WTC11 (cell line): ENCODE results near the gene HBB. TPM values are rescaled to one million over a fixed set of nuclear protein-coding genes. Genes with fewer than 3 reads are reported as not detected.

Source experiments
- ATAC-seq: fragments of 200-7000 bp; cut with Tn5 transposase; 2 replicates; pipeline ENCODE4 v1.10.0; 2021; ENCODE audit warnings: mild to moderate bottlenecking, moderate library complexity
- CTCF ChIA-PET: fragments of 300-600 bp; sonication (Branson Sonifier 250); formaldehyde crosslinking; loops from one replicate; lab custom pipeline; 2021; ENCODE audit warnings: antibody characterized with exemption; lab: Charles Lee
- POLR2A ChIA-PET: fragments of 350-600 bp; sonication (Branson Sonifier 250); formaldehyde crosslinking; loops from one replicate; lab custom pipeline; 2021; ENCODE audit warnings: antibody characterized with exemption; lab: Charles Lee
- DNase-seq: peaks from one replicate; pipeline ENCODE4 v3.0.0; 2021; ENCODE audit warnings: low spot score
- H3K27ac Mint-ChIP-seq: 2 replicates; pipeline ENCODE4 v1.8.0; 2021; ENCODE audit warnings: mixed read lengths
- H3K27me3 Mint-ChIP-seq: 2 replicates; pipeline ENCODE4 v1.8.0; 2021; ENCODE audit warnings: low read depth, mild to moderate bottlenecking, moderate library complexity, mixed read lengths
- H3K36me3 Mint-ChIP-seq: 2 replicates; pipeline ENCODE4 v1.8.0; 2021; ENCODE audit warnings: mixed read lengths
- H3K4me1 Mint-ChIP-seq: 2 replicates; pipeline ENCODE4 v1.8.0; 2022; ENCODE audit warnings: mixed read lengths
- H3K4me3 Mint-ChIP-seq: 2 replicates; pipeline ENCODE4 v1.8.0; 2021; ENCODE audit warnings: mild to moderate bottlenecking, moderate library complexity, mixed read lengths
- H3K9me3 Mint-ChIP-seq: 2 replicates; pipeline ENCODE4 v1.8.0; 2021; ENCODE audit warnings: mixed read lengths
- AFF4 ChIP-seq: sonication (generic); formaldehyde crosslinking; IDR thresholded peaks from 2 replicates; pipeline ENCODE4 v1.8.1; 2023; ENCODE audit warnings: mild to moderate bottlenecking, missing genetic modification reagents, borderline replicate concordance
- ARID4B ChIP-seq: sonication (generic); formaldehyde crosslinking; IDR thresholded peaks from 2 replicates; pipeline ENCODE4 v1.8.0; 2023; ENCODE audit warnings: missing genetic modification reagents, mild to moderate bottlenecking, borderline replicate concordance
- CREM ChIP-seq: sonication (generic); formaldehyde crosslinking; IDR thresholded peaks from 2 replicates; pipeline ENCODE4 v1.8.1; 2022; ENCODE audit warnings: mild to moderate bottlenecking, missing genetic modification reagents, moderate library complexity
- E2F4 ChIP-seq: sonication (generic); formaldehyde crosslinking; IDR thresholded peaks from 2 replicates; pipeline ENCODE4 v1.8.1; 2022; ENCODE audit warnings: low read depth, mild to moderate bottlenecking, moderate library complexity, missing genetic modification reagents, borderline replicate concordance
- ERG ChIP-seq: fragments of 250-450 bp; sonication (Bioruptor Pico); IDR thresholded peaks from 2 replicates; pipeline ENCODE4 v1.8.0; 2021; ENCODE audit warnings: mild to moderate bottlenecking
- ETV6 ChIP-seq: sonication (generic); formaldehyde crosslinking; IDR thresholded peaks from 2 replicates; pipeline ENCODE4 v1.8.1; 2022; ENCODE audit warnings: mild to moderate bottlenecking, missing genetic modification reagents
- FOXJ3 ChIP-seq: sonication (generic); formaldehyde crosslinking; IDR thresholded peaks from 2 replicates; pipeline ENCODE4 v1.9.0; 2021; ENCODE audit warnings: missing genetic modification reagents, mild to moderate bottlenecking, borderline replicate concordance
- GRHL2 ChIP-seq: fragments of 250-450 bp; sonication (Bioruptor Pico); IDR thresholded peaks from 2 replicates; pipeline ENCODE4 v1.8.0; 2022; ENCODE audit warnings: mild to moderate bottlenecking, moderate library complexity; ENCODE audit not compliant: insufficient replicate concordance, severe bottlenecking
- HMGA2 ChIP-seq: fragments of 250-450 bp; sonication (Bioruptor Pico); IDR thresholded peaks from 2 replicates; pipeline ENCODE4 v1.4.0; 2021; ENCODE audit warnings: mild to moderate bottlenecking, moderate library complexity
- MLX ChIP-seq: sonication (generic); formaldehyde crosslinking; IDR thresholded peaks from 2 replicates; pipeline ENCODE4 v1.8.1; 2023; ENCODE audit warnings: mild to moderate bottlenecking, missing genetic modification reagents, moderate library complexity
- NFYB ChIP-seq: sonication (generic); formaldehyde crosslinking; conservative IDR thresholded peaks from 2 replicates; pipeline ENCODE4 v1.8.0; 2022; ENCODE audit warnings: low read depth, missing genetic modification reagents
- NR1H2 ChIP-seq: sonication (generic); formaldehyde crosslinking; IDR thresholded peaks from 2 replicates; pipeline ENCODE4 v1.9.0; 2021; ENCODE audit warnings: mild to moderate bottlenecking, moderate library complexity, missing genetic modification reagents
- PRRX2 ChIP-seq: fragments of 250-450 bp; sonication (Bioruptor Pico); IDR thresholded peaks from 2 replicates; pipeline ENCODE4 v1.8.0; 2021; ENCODE audit warnings: mild to moderate bottlenecking
- SMAD4 ChIP-seq: sonication (generic); formaldehyde crosslinking; IDR thresholded peaks from 2 replicates; pipeline ENCODE4 v1.8.0; 2022; ENCODE audit warnings: mild to moderate bottlenecking, missing genetic modification reagents
- USF1 ChIP-seq: sonication (generic); formaldehyde crosslinking; IDR thresholded peaks from 2 replicates; pipeline ENCODE4 v1.8.0; 2022; ENCODE audit warnings: mild to moderate bottlenecking, missing genetic modification reagents
- ZNF232 ChIP-seq: sonication (generic); formaldehyde crosslinking; IDR thresholded peaks from 2 replicates; pipeline ENCODE4 v1.8.0; 2022; ENCODE audit warnings: mild to moderate bottlenecking, missing genetic modification reagents
- ZNF317 ChIP-seq: sonication (generic); formaldehyde crosslinking; IDR thresholded peaks from 2 replicates; pipeline ENCODE4 v1.8.1; 2023; ENCODE audit warnings: low read depth, mild to moderate bottlenecking, moderate library complexity, missing genetic modification reagents, borderline replicate concordance
- ZNF423 ChIP-seq: fragments of 250-450 bp; sonication (Bioruptor Pico); IDR thresholded peaks from 2 replicates; pipeline ENCODE4 v2.1.2; 2022; ENCODE audit warnings: mild to moderate bottlenecking, moderate library complexity
- ZSCAN18 ChIP-seq: fragments of 250-450 bp; sonication (Bioruptor Pico); IDR thresholded peaks from 2 replicates; pipeline ENCODE4 v2.1.2; 2022; ENCODE audit warnings: mild to moderate bottlenecking, moderate library complexity
- total RNA-seq: library from RNA; stranded (reverse); gene quantifications from 3 replicates; pipeline ENCODE4 v1.2.3, GENCODE V29; 2021

Gene HBB
- total RNA-seq, 1 experiment from 2014 or later: not detected

- TF ChIP-seq E2F4: no peak
- TF ChIP-seq SMAD4 (CRISPR knock-in tag): no peak
- TF ChIP-seq ERG: no peak
- TF ChIP-seq PRRX2 (CRISPR knock-in tag): no peak
- no peak for TF ChIP-seq USF1
- TF ChIP-seq ARID4B: no peak
- TF ChIP-seq NR1H2: no peak
Observed at GRCh38 chr11:5196067-5196466, 30.8 kb downstream of the HBB start (continued).

- Mint-ChIP-seq H3K4me3 (no peak overlapping the region), H3K9me3 (peaks cover 55% of the 10 kb centered on the region), H3K4me1 (peaks cover 18% of the 10 kb centered on the region), H3K27me3 (no peaks in the 10 kb centered on the region), H3K27ac (no peak overlapping the region), H3K36me3 (peaks cover 23% of the 10 kb centered on the region)
- TF ChIP-seq HMGA2 (CRISPR knock-in tag): no peak
- POLR2A ChIA-PET: no interaction called here
- DNase-seq (no peak), ATAC-seq (no peak)
- CTCF ChIA-PET: no interaction called here
Observed at GRCh38 chr11:5192738-5193137, 34.1 kb downstream of the HBB start.

- H3K4me3 Mint-ChIP-seq: no peak overlapping the region
- H3K36me3 Mint-ChIP-seq: peaks cover 23% of the 10 kb centered on the region
- no peak overlapping the region for H3K27ac Mint-ChIP-seq
- no peaks in the 10 kb centered on the region for H3K27me3 Mint-ChIP-seq
- ChIA-PET CTCF (no interaction called here), POLR2A (interaction anchor here (0.7 kb wide), 2 partner anchors 35 to 88 kb away, joined by 3 to 6 read pairs; no protein-coding TSS in a partner anchor)
- no peak for DNase-seq
- ATAC-seq: no peak
- H3K9me3 Mint-ChIP-seq: peaks cover 46% of the 10 kb centered on the region
- H3K4me1 Mint-ChIP-seq: no peaks in the 10 kb centered on the region
- TF ChIP-seq ZNF423 (CRISPR knock-in tag): no peak
- no peak for TF ChIP-seq GRHL2 (CRISPR knock-in tag)
- no peak for TF ChIP-seq MLX (CRISPR knock-in tag)
- no peak for TF ChIP-seq CREM (CRISPR knock-in tag)
- no peak for TF ChIP-seq ZNF232
- no peak for TF ChIP-seq AFF4 (CRISPR knock-in tag)
- TF ChIP-seq ZSCAN18 (CRISPR knock-in tag): no peak
- TF ChIP-seq ZNF317: no peak
- no peak for TF ChIP-seq ETV6 (CRISPR knock-in tag)
- no peak for TF ChIP-seq FOXJ3 (CRISPR knock-in tag)
- no peak for TF ChIP-seq E2F4
- TF ChIP-seq NFYB (CRISPR knock-in tag): no peak
Observed at GRCh38 chr11:5188201-5188600, 38.7 kb downstream of the HBB start.
